Neural progenitor cell (in vitro differentiated cells): ENCODE measurements around the gene GFOD1. TPM values are rescaled to one million over a fixed set of nuclear protein-coding genes. Genes with fewer than 3 reads are reported as not detected.

Source experiments
- DNase-seq: peaks from one replicate; pipeline ENCODE4 v3.0.0-alpha.2; 2016; ENCODE audit warnings: low spot score
- H2AFZ ChIP-seq: fragments of 200-600 bp; sonication (generic); replicated peaks from 2 replicates; pipeline ENCODE4 v1.6.1; 2016; ENCODE audit warnings: antibody characterized with exemption
- H3F3A ChIP-seq: fragments of 200-600 bp; sonication (generic); 2 replicates; pipeline ENCODE4 v1.6.1; 2016; ENCODE audit warnings: antibody characterized with exemption, low read depth
- H3K27ac ChIP-seq: fragments of 200-600 bp; sonication (generic); 2 replicates; pipeline ENCODE4 v1.5.1; 2016; ENCODE audit warnings: mild to moderate bottlenecking
- H3K27me3 ChIP-seq: fragments of 200-600 bp; sonication (generic); 2 replicates; pipeline ENCODE4 v1.6.1; 2016; ENCODE audit warnings: mild to moderate bottlenecking, moderate library complexity
- H3K36me3 ChIP-seq: fragments of 200-600 bp; sonication (generic); 2 replicates; pipeline ENCODE4 v1.5.1; 2016
- H3K4me1 ChIP-seq: fragments of 200-600 bp; sonication (generic); 2 replicates; pipeline ENCODE4 v1.6.1; 2016; ENCODE audit warnings: mixed run types
- H3K4me2 ChIP-seq: fragments of 200-600 bp; sonication (generic); 2 replicates; pipeline ENCODE4 v1.6.1; 2016
- H3K4me3 ChIP-seq: fragments of 200-600 bp; sonication (generic); 2 replicates; pipeline ENCODE4 v1.5.1; 2016
- H3K79me2 ChIP-seq: fragments of 200-600 bp; sonication (generic); 2 replicates; pipeline ENCODE4 v1.6.1; 2016; ENCODE audit warnings: low read depth
- H3K9ac ChIP-seq: fragments of 200-600 bp; sonication (generic); 2 replicates; pipeline ENCODE4 v1.6.1; 2016
- H3K9me3 ChIP-seq: fragments of 200-600 bp; sonication (generic); 2 replicates; pipeline ENCODE4 v1.5.1; 2016; ENCODE audit warnings: low read depth
- H4K20me1 ChIP-seq: fragments of 200-600 bp; sonication (generic); 2 replicates; pipeline ENCODE4 v1.6.1; 2016; ENCODE audit warnings: low read depth
- H3K27ac Mint-ChIP-seq: 3 replicates; pipeline ENCODE4 v1.8.0; 2021; ENCODE audit warnings: mixed read lengths
- H3K27me3 Mint-ChIP-seq: 2 replicates; pipeline ENCODE4 v1.8.0; 2022; ENCODE audit warnings: low read depth, mild to moderate bottlenecking, inconsistent platforms, moderate library complexity, mixed read lengths; ENCODE audit not compliant: insufficient read depth
- H3K36me3 Mint-ChIP-seq: 3 replicates; pipeline ENCODE4 v1.8.0; 2021; ENCODE audit warnings: mixed read lengths
- H3K4me1 Mint-ChIP-seq: 3 replicates; pipeline ENCODE4 v1.8.0; 2021; ENCODE audit warnings: mixed read lengths
- H3K4me3 Mint-ChIP-seq: 3 replicates; pipeline ENCODE4 v1.8.0; 2021; ENCODE audit warnings: mild to moderate bottlenecking, moderate library complexity, mixed read lengths
- H3K9me3 Mint-ChIP-seq: 3 replicates; pipeline ENCODE4 v1.8.0; 2020; ENCODE audit warnings: mixed read lengths
- EZH2 ChIP-seq: fragments of 200-600 bp; sonication (generic); IDR thresholded peaks from 2 replicates; pipeline ENCODE4 v1.6.1; 2017; ENCODE audit warnings: antibody characterized with exemption, mild to moderate bottlenecking, moderate library complexity
- EZH2phosphoT487 ChIP-seq: fragments of 200-600 bp; sonication (generic); IDR thresholded peaks from 2 replicates; pipeline ENCODE4 v1.6.1; 2017; ENCODE audit warnings: antibody characterized with exemption
- total RNA-seq: library from RNA; depleted of rRNA; stranded (reverse); fragments of >200 nt; gene quantifications from 2 replicates; pipeline ENCODE4 v1.2.3, GENCODE V29; 2015; ENCODE audit warnings: low replicate concordance
- TF ChIP-seq, protein P1 (sequence below): fragments of 200-600 bp; sonication (generic); IDR thresholded peaks from 2 replicates; pipeline ENCODE4 v1.5.1; 2017; ENCODE audit warnings: antibody characterized with exemption, mild to moderate bottlenecking

GFOD1 gene
- total RNA-seq, 1 donor from 2014 or later = 1.8 TPM

DNA sequence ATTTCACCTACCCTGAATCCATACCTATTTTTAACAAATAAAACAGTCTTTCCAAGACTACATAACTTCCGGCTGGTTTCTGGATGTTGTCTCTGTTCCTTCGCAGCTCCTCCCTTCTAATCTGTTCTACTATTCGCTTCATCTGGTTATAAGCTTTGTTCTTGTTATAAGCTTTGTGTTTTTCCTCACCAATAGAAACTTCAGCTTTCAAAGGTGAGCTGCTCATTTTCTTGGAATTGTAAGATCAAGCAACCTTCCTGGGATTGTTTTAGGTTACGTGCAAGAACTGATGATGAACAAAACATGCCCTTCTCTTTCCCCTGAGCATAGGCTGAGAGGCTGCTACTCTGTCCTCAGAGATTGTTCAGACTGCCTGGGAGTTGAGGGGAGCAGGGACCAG lies 2.1 kb downstream of the GFOD1 start:
- peaks cover 9% of the 10 kb centered on the region for H3K4me1 ChIP-seq
- H4K20me1 ChIP-seq = no peaks in the 10 kb centered on the region
- peaks cover 20% of the 10 kb centered on the region for H3K4me1 Mint-ChIP-seq
- H3K27me3 Mint-ChIP-seq = peaks cover 24% of the 10 kb centered on the region
- TF ChIP-seq EZH2phosphoT487 (no peak), EZH2 (no peak)
- TF ChIP-seq, protein P1, sequence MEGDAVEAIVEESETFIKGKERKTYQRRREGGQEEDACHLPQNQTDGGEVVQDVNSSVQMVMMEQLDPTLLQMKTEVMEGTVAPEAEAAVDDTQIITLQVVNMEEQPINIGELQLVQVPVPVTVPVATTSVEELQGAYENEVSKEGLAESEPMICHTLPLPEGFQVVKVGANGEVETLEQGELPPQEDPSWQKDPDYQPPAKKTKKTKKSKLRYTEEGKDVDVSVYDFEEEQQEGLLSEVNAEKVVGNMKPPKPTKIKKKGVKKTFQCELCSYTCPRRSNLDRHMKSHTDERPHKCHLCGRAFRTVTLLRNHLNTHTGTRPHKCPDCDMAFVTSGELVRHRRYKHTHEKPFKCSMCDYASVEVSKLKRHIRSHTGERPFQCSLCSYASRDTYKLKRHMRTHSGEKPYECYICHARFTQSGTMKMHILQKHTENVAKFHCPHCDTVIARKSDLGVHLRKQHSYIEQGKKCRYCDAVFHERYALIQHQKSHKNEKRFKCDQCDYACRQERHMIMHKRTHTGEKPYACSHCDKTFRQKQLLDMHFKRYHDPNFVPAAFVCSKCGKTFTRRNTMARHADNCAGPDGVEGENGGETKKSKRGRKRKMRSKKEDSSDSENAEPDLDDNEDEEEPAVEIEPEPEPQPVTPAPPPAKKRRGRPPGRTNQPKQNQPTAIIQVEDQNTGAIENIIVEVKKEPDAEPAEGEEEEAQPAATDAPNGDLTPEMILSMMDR = no peak
- peak overlapping the region; percentile 88 for H3K4me2 ChIP-seq
- peaks cover 32% of the 10 kb centered on the region for H3F3A ChIP-seq
- H2AFZ ChIP-seq = peak overlapping the region; percentile 39
- H3K27ac ChIP-seq = no peak overlapping the region
- H3K79me2 ChIP-seq = peaks cover 4% of the 10 kb centered on the region
- no peaks in the 10 kb centered on the region for H3K9me3 Mint-ChIP-seq
- H3K9me3 ChIP-seq = no peaks in the 10 kb centered on the region
- H3K36me3 Mint-ChIP-seq = no peaks in the 10 kb centered on the region
- H3K27me3 ChIP-seq = peaks cover 66% of the 10 kb centered on the region
- peak overlapping the region; percentile 66 for H3K4me3 ChIP-seq
- no peak for DNase-seq
- peak overlapping the region; percentile 97 for H3K4me3 Mint-ChIP-seq
- no peaks in the 10 kb centered on the region for H3K36me3 ChIP-seq
- no peak overlapping the region for H3K9ac ChIP-seq
- H3K27ac Mint-ChIP-seq = no peak overlapping the region

DNA sequence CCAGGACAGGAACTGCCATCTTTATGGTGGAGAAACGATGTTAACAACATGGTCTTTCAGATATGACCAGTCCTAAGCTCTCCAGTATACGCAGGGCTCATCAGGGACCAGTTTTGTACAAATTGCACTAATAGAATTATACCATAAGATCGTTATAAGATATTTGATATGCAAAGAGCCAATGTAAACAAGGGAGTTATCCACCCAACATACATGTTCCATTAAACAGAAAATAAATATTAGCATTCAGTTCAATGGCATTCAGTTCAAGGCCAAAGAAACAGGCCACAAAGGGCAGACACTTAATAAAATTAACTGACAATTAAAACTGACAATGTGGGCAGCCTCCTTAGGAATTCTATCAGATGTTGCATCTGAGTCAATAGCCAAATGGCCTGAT lies 2.6 kb downstream of the GFOD1 start:
- Mint-ChIP-seq H3K27me3 (peaks cover 22% of the 10 kb centered on the region), H3K4me3 (peak overlapping the region; percentile 97), H3K27ac (no peak overlapping the region), H3K36me3 (no peaks in the 10 kb centered on the region), H3K9me3 (no peaks in the 10 kb centered on the region), H3K4me1 (peaks cover 23% of the 10 kb centered on the region)
- H3K27ac ChIP-seq = no peak overlapping the region
- H3K9me3 ChIP-seq = no peaks in the 10 kb centered on the region
- H3K4me2 ChIP-seq = peak overlapping the region; percentile 88
- peaks cover 32% of the 10 kb centered on the region for H3F3A ChIP-seq
- TF ChIP-seq EZH2phosphoT487 (no peak), EZH2 (no peak)
- TF ChIP-seq, protein P1 = no peak
- H3K36me3 ChIP-seq = no peaks in the 10 kb centered on the region
- no peaks in the 10 kb centered on the region for H4K20me1 ChIP-seq
- H3K27me3 ChIP-seq = peaks cover 61% of the 10 kb centered on the region
- H3K4me1 ChIP-seq = peaks cover 9% of the 10 kb centered on the region
- peaks cover 4% of the 10 kb centered on the region for H3K79me2 ChIP-seq
- H2AFZ ChIP-seq = no peak overlapping the region
- peak overlapping the region; percentile 66 for H3K4me3 ChIP-seq
- H3K9ac ChIP-seq = no peak overlapping the region
- DNase-seq = no peak

DNA sequence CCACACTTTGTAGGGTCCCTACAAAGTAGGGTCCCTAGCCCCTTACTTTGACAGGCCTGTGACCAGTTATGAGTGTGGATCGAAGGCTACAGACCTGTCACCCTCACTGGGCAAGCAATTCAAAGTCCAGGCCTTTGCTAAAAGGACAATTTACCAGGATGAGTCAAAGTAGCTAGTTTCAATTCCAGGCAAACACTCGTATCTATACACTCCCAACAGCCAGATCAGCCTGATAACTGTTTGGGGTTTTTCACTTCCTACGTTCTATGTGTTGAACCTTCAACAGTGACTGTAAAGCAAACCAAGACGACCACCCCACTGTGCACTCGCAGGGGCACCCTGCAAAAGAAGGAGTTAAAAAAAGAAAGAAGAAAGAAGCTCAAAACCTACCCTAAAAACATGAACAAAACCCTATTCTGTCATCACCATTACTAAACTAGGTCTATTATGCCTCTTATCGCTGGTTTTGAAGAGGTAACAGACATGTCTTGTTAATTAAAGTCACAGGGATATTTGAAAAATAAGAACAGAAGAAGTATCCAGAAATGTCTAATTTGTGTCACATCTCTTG lies 3.2 kb downstream of the GFOD1 start:
- H3K9ac ChIP-seq = no peak overlapping the region
- H3K27ac Mint-ChIP-seq = no peak overlapping the region

More for the DNA sequence above, 3.2 kb downstream of the GFOD1 start:
- Mint-ChIP-seq H3K36me3 (no peaks in the 10 kb centered on the region), H3K4me1 (peaks cover 27% of the 10 kb centered on the region), H3K4me3 (peak overlapping the region; percentile 56), H3K27me3 (peaks cover 21% of the 10 kb centered on the region), H3K9me3 (no peaks in the 10 kb centered on the region)
- Histone ChIP-seq H4K20me1 (no peaks in the 10 kb centered on the region), H3K79me2 (peaks cover 4% of the 10 kb centered on the region), H3K4me3 (no peak overlapping the region), H3K4me1 (peaks cover 9% of the 10 kb centered on the region), H3K27ac (no peak overlapping the region), H3K4me2 (no peak overlapping the region), H2AFZ (no peak overlapping the region), H3K9me3 (no peaks in the 10 kb centered on the region), H3K36me3 (no peaks in the 10 kb centered on the region), H3K27me3 (peaks cover 55% of the 10 kb centered on the region), H3F3A (peaks cover 32% of the 10 kb centered on the region)
- TF ChIP-seq, protein P1 = no peak
- no peak for TF ChIP-seq EZH2phosphoT487
- TF ChIP-seq EZH2 = no peak
- DNase-seq = no peak
